SK-N-MC (cell line): Measurements from ENCODE around the gene AFAP1.

ENCODE experiments used
- DNase-seq: peaks from one replicate; pipeline ENCODE4 v3.0.0-alpha.2; 2011; ENCODE audit warnings: low read depth, low spot score
- H3K27ac ChIP-seq: fragments of 200-600 bp; sonication (generic); 2 replicates; pipeline ENCODE4 v1.5.1; 2016; ENCODE audit warnings: mixed run types
- H3K36me3 ChIP-seq: fragments of 200-600 bp; sonication (generic); 2 replicates; pipeline ENCODE4 v1.6.1; 2017; ENCODE audit warnings: antibody characterized with exemption, low read length, mixed read lengths; ENCODE audit not compliant: insufficient read depth
- H3K4me3 ChIP-seq: fragments of 200-600 bp; sonication (generic); 2 replicates; pipeline ENCODE4 v1.5.1; 2016
- H3K9ac ChIP-seq: fragments of 200-600 bp; sonication (generic); 2 replicates; pipeline ENCODE4 v1.8.0; 2017; ENCODE audit warnings: mixed run types, mixed read lengths; ENCODE audit not compliant: insufficient read length
- H3K9me3 ChIP-seq: fragments of 200-600 bp; sonication (generic); 2 replicates; pipeline ENCODE4 v1.6.1; 2017; ENCODE audit warnings: low read depth, mild to moderate bottlenecking, antibody characterized with exemption, low read length, moderate library complexity, mixed read lengths
- EZH2 ChIP-seq: fragments of 200-600 bp; sonication (generic); IDR thresholded peaks from one replicate; pipeline ENCODE4 v1.6.1; 2017; ENCODE audit warnings: antibody characterized with exemption
- FOXP2 ChIP-seq: optimal IDR thresholded peaks from 2 replicates; pipeline ENCODE3; 2011; ENCODE audit warnings: mild to moderate bottlenecking, moderate library complexity; ENCODE audit not compliant: insufficient read depth; ENCODE audit errors: extremely low read length, control extremely low read depth
- POLR2AphosphoS5 ChIP-seq: IDR thresholded peaks from 2 replicates; pipeline ENCODE4 v1.6.1; 2012; ENCODE audit warnings: mild to moderate bottlenecking, low read depth, low read length, borderline replicate concordance

AFAP1 gene

DNA sequence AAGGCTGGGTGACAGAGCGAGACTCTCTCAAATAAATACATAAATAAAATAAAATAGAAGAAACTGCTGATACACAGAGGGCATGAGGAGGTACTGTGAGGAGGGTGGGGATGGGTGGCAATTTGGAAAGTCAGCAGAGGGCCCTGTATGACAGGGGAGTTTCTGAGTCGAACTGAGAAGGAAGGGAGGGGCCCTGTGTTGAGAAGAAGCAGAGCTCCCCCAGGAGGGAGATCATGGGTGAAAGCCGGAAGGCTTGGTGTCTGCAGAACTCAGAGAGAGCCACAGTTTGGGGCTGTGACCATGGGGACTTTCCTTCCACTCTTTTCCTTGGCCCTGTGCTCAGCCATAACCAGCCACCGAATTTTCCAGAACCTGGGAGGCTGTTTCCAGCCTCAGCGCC, 24.8 kb upstream of the AFAP1 start:
- Histone ChIP-seq H3K9me3 (no peaks in the 10 kb centered on the region), H3K9ac (no peak overlapping the region), H3K36me3 (no peaks in the 10 kb centered on the region), H3K4me3 (no peak overlapping the region), H3K27ac (no peak overlapping the region)
- no peak for DNase-seq
- no peak for TF ChIP-seq POLR2AphosphoS5
- no peak for TF ChIP-seq EZH2
- no peak for TF ChIP-seq FOXP2

DNA sequence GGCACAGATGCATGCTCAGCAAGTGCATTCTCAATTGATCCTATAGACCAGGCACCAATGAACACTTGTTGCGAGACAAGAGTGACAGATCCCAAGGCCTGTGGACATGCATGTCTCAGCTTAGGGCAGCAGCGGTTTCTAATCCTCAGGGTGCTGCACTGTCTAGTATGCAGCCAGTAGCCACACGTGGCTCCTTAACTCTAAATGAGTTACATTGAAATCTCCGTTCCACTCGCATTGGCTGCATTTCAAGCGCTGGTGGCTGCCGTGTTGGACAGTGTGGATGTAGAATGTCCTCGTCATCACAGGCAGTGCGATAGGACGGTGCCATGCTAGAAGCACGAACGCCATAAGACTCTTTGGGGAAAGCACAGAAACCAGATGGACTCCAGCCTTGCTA, 24.0 kb upstream of the AFAP1 start:
- H3K9me3 ChIP-seq: no peaks in the 10 kb centered on the region

DNA sequence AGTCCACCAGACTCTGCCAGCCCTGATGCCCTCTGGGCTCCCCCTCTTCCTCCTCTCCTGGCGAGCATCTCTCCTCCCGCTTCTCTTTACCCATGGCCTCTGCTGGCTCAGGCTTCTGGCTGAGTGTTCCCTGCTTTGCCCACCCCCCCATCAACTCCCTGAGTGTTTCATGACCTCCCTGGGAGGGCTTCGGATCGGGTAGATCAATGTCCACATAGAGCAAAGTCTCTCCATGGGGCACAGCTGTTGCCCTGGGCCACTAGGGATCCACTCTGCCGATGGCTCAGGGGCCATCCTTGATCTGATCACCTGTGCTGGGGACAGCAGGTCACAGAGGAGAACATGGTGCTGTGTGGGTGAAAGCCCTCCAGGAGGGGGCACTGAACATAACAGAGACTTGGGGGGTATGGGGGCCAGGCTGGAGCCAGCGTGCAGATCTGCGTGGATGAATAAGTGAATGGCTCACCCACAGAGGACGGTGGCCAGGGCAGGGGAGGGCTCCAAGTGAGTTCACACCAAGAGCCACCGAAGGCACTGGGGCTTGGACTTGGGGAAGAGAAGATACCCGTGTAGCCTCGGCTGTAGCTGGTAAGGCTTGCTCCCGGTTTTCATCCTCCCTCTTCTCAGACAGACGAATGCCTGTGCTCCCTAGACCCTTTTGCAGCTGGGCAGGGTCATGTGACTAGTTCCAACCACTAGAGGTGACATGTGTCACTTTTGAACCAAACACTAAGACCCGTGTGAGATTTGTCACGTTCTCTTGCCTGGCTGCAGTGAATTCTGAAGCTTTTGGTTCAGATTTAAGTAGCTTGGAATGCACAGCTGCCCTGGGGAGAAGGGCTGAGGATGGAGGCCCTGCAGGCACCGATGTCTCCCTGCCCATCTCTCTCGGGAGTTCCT, 23.2 kb upstream of the AFAP1 start:
- no peaks in the 10 kb centered on the region for H3K9me3 ChIP-seq
- H3K27ac ChIP-seq: no peak overlapping the region
- no peak overlapping the region for H3K4me3 ChIP-seq
- DNase-seq: no peak
- no peak overlapping the region for H3K9ac ChIP-seq
- no peaks in the 10 kb centered on the region for H3K36me3 ChIP-seq
- TF ChIP-seq POLR2AphosphoS5 (no peak), FOXP2 (no peak), EZH2 (no peak)

More for the DNA sequence above, 24.0 kb upstream of the AFAP1 start:
- no peaks in the 10 kb centered on the region for H3K36me3 ChIP-seq
- H3K9ac ChIP-seq: no peak overlapping the region
- DNase-seq: no peak
- H3K27ac ChIP-seq: no peak overlapping the region
- TF ChIP-seq FOXP2 (no peak), EZH2 (no peak), POLR2AphosphoS5 (no peak)
- no peak overlapping the region for H3K4me3 ChIP-seq

DNA sequence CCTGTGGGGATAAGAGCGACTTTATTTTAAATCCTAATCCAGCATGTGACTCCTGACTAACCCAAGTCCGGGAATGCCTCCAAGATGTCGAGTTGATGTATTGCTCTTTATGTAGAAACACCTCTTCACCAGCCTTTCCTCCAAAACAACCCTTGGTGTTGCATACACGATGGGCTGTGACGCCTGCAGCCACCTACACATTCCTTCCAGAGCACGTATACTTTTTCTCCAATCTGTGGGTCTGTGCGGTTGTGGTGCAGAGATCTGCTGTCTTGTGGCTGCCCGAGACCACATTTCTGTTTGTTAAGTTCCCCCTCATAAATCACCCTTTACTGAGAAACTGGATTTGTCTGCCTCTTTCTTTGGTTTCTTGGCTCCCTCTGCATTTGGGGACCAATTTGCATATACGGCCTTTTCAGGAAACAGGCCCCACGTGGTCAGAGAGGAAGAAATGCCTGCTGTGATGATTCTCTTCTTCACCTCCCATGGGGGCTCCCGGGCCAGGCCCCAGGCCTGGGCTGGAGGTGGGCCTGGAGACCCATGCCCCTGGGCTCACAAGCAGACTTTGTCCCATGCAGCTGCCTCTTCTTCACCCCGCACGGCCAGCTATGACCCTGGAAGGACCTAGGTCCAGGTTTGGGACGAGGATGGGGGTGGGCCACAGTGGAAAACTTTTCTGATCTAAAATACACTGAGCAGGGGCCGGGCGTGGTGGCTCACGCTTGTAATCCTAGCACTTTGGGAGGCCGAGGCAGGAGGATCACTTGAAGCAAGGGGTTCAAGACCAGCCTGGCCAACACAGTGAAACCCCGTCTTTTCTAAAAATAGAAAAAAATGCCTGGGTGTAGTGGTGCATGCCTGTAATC, 21.4 kb upstream of the AFAP1 start:
- Histone ChIP-seq H3K9ac (no peak overlapping the region), H3K36me3 (no peaks in the 10 kb centered on the region), H3K27ac (no peak overlapping the region), H3K9me3 (no peaks in the 10 kb centered on the region), H3K4me3 (no peak overlapping the region)
- DNase-seq: no peak
- 0 out of 2 replicates have a peak, but pooled peaks have one; percentile 16 for TF ChIP-seq POLR2AphosphoS5
- TF ChIP-seq EZH2: no peak
- no peak for TF ChIP-seq FOXP2

DNA sequence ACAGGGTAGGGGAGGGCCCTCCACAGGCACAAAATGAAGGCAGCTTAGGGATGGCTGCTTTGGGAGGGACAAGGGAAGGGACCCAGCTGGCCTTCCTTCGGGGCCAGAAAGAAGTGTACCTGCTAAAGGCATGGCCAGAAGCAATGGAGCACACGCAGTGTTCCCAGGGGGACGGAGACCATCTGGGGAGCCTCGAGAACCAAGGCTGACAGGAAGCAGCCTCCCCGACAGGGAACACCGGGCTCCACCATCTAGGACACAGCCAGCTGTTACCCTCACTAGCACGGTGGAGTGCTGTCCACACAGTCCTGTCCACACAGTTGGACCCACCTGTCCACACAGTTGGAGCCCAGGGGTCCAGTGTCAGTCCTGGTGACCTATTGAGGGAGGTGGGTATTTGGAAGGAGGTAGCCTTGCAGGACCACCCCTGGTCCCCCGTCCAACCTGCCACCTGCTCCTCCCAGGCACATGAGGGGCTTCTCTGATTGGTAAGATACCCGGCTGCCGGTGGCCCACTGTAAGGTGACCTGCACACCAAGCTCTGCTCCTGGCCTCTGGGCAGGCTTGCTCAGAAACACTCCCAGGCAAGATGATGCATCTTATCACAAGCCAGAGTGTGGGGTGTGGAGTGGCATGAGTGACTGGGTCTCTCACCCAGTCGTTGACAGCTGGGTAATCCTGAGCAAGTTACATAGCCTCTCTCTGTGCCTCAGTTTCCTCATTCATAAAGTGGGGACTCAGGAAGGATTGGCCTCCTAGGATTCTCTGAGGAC, 20.5 kb upstream of the AFAP1 start:
- TF ChIP-seq EZH2 (no peak), FOXP2 (no peak), POLR2AphosphoS5 (no peak)
- no peak overlapping the region for H3K4me3 ChIP-seq
- H3K9ac ChIP-seq: no peak overlapping the region
- no peaks in the 10 kb centered on the region for H3K9me3 ChIP-seq
- no peaks in the 10 kb centered on the region for H3K36me3 ChIP-seq
- no peak for DNase-seq
- no peak overlapping the region for H3K27ac ChIP-seq

DNA sequence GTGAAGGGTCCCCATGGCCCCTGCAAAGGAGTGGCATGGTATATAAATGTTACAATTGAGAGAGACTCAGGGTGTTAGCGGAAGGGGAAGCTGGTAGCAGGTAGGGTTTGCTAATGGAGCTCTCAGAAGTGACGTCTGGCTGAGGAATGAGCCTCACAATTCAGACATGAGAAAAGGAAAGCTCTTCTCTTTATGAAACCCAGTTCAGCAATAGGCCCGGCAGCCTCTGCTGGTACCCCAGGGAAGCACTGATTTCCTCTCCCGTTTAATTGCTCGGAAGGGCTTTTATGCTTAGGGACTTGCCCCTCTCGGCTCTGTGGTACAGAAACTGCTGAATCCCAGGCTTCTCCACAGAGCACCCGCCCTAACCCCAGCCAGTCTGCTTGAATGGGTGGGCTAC, 19.4 kb upstream of the AFAP1 start:
- Histone ChIP-seq H3K27ac (no peak overlapping the region), H3K9ac (no peak overlapping the region), H3K9me3 (no peaks in the 10 kb centered on the region), H3K36me3 (no peaks in the 10 kb centered on the region), H3K4me3 (no peak overlapping the region)
- no peak for TF ChIP-seq POLR2AphosphoS5
- TF ChIP-seq FOXP2: no peak
- no peak for TF ChIP-seq EZH2
- no peak for DNase-seq

DNA sequence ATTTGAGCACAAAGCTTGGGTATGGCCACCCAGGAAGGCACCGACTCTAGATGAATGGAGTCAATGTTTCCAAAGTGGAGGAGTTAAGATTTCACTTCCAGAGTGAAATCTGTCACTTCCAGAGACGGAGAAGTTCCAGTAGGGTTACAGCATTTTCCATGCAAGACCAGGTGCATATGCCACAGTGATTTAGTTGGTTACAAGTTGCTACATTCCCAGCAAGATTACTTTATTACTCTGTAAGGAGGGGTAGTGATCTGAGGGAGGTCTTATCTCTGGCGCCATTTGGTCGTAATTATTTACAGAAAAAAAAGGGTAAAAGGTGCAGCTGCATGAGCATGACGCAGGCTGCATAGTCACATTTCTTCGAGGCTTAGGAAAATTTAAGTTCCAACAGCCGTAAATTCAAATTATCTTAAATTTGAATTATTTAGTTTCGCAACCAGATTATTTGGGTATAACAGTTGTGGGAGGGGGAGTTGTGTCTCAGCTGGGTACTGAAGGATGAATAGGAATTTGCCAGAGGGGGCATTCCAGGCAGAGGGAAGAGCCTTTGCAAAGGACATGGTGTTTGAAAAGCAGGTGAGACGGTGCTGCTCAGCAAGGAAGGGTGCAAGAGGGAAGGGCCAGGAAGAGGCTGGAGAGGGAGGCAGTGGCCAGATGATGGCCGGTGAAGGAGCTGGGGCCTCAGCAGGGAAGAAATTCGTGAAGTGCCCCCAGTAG, 17.4 kb upstream of the AFAP1 start:
- Histone ChIP-seq H3K9me3 (no peaks in the 10 kb centered on the region), H3K9ac (no peak overlapping the region), H3K27ac (no peak overlapping the region), H3K4me3 (no peak overlapping the region), H3K36me3 (no peaks in the 10 kb centered on the region)
- no peak for DNase-seq
- TF ChIP-seq EZH2: no peak
- TF ChIP-seq FOXP2: no peak
- TF ChIP-seq POLR2AphosphoS5: no peak
